Measurements from ENCODE around the gene ZFHX3.

- no peak for TF ChIP-seq CTCF (conservative IDR thresholded peaks at IDR 0.05)
- TF ChIP-seq ZFX (IDR thresholded peaks at IDR 0.05): no peak
Measured at GRCh38 chr16:72825912-72826621, 221.9 kb downstream of the ZFHX3 start.

Data from C4-2B (cell line).